CD4-positive, CD25-positive, alpha-beta regulatory T cell (primary cell): Measurements from ENCODE around the gene USP36. TPM values are rescaled to one million over a fixed set of nuclear protein-coding genes. Genes with fewer than 3 reads are reported as not detected.

Source experiments
- ATAC-seq, 2 donors: fragments of 150-1000 bp; cut with Tn5 transposase; one replicate each; pipeline ENCODE4 v1.10.0; 2021; ENCODE audit warnings: low read depth in 2 of 2, moderate number of reproducible peaks in 2 of 2, moderate library complexity in 1 of 2
- DNase-seq, 3 donors: peaks; one replicate each; pipeline versions ENCODE4 v3.0.0 to v3.0.0-alpha.2; 2012 to 2022; ENCODE audit warnings: mixed read lengths in 1 of 3
- H3K27ac ChIP-seq: one replicate; pipeline ENCODE4 v1.7.0; 2013; ENCODE audit warnings: mild to moderate bottlenecking, low read length; ENCODE audit not compliant: insufficient read depth, poor library complexity, severe bottlenecking
- H3K27me3 ChIP-seq: one replicate; pipeline ENCODE4 v1.7.0; 2013; ENCODE audit warnings: low read length; ENCODE audit not compliant: control insufficient read depth, insufficient read depth
- H3K36me3 ChIP-seq: one replicate; pipeline ENCODE4 v1.7.0; 2013; ENCODE audit warnings: mild to moderate bottlenecking, low read length, moderate library complexity; ENCODE audit not compliant: control insufficient read depth, insufficient read depth
- H3K4me1 ChIP-seq: 2 replicates; pipeline ENCODE4 v1.7.0; 2013; ENCODE audit warnings: mild to moderate bottlenecking, low read length; ENCODE audit not compliant: insufficient read depth, control insufficient read depth, poor library complexity, severe bottlenecking
- H3K4me3 ChIP-seq: one replicate; pipeline ENCODE4 v1.7.0; 2013; ENCODE audit warnings: low read depth, mild to moderate bottlenecking, low read length, moderate library complexity
- H3K9me3 ChIP-seq, 2 experiments: 1 replicate in 1 of 2; 2 replicates in 1 of 2; pipeline ENCODE4 v1.7.0; 2013; ENCODE audit warnings: low read length in 2 of 2, mild to moderate bottlenecking in 1 of 2, moderate library complexity in 1 of 2; ENCODE audit not compliant: control insufficient read depth in 2 of 2
- H3K27ac Mint-ChIP-seq, 3 donors: one replicate each; pipeline ENCODE4 v1.8.0; 2020 to 2022; ENCODE audit warnings: mild to moderate bottlenecking in 3 of 3, mixed read lengths in 3 of 3, moderate library complexity in 2 of 3
- H3K27me3 Mint-ChIP-seq: one replicate; pipeline ENCODE4 v1.8.0; 2022; ENCODE audit warnings: mild to moderate bottlenecking, mixed read lengths
- H3K36me3 Mint-ChIP-seq: one replicate; pipeline ENCODE4 v1.8.0; 2020; ENCODE audit warnings: mixed read lengths
- H3K4me1 Mint-ChIP-seq, 4 donors: one replicate each; pipeline ENCODE4 v1.8.0; 2020 to 2022; ENCODE audit warnings: mixed read lengths in 4 of 4, mild to moderate bottlenecking in 1 of 4
- H3K4me3 Mint-ChIP-seq, 4 donors: one replicate each; pipeline ENCODE4 v1.8.0; 2020 to 2022; ENCODE audit warnings: mild to moderate bottlenecking in 4 of 4, mixed read lengths in 4 of 4, moderate library complexity in 3 of 4
- H3K9me3 Mint-ChIP-seq, 7 donors: one replicate each; pipeline ENCODE4 v1.8.0; 2020 to 2022; ENCODE audit warnings: mixed read lengths in 7 of 7, mild to moderate bottlenecking in 3 of 7, moderate library complexity in 2 of 7
- polyA plus RNA-seq, 4 donors: library from polyadenylated mRNA; unstranded; fragments of 300-500 nt; fragmentation: Illumina TruSeq; gene quantifications; one replicate each; pipeline ENCODE4 v1.2.3, GENCODE V29; 2021
- total RNA-seq: library from RNA; stranded (reverse); gene quantifications from one replicate; pipeline ENCODE4 v1.2.3, GENCODE V29; 2022

USP36 gene
- total and polyA plus RNA-seq, 5 donors from 2014 or later: 19.6 to 407 (median 21.3) TPM

GRCh38 chr17:78818932-78819331 is 21.7 kb downstream of the USP36 start:
- Mint-ChIP-seq H3K36me3 (peaks cover 57% of the 10 kb centered on the region), H3K4me1 (peaks cover 14 to 52% (median 31%) of the 10 kb centered on the region in 4 donors), H3K4me3 (peak overlapping the region; percentile 60 to 80 (median 69)), H3K27ac (peak overlapping the region; percentile 91 to 97 (median 96)), H3K27me3 (no peaks in the 10 kb centered on the region), H3K9me3 (peaks cover 0 to 1% (median 0%) of the 10 kb centered on the region in 7 donors)
- peaks cover 40% of the 10 kb centered on the region for H3K4me1 ChIP-seq
- ATAC-seq (peak; percentile 63 to 66), DNase-seq (peak; percentile 40 to 80 (median 76))
- H3K4me3 ChIP-seq: peak overlapping the region; percentile 75
- H3K27me3 ChIP-seq: no peaks in the 10 kb centered on the region
- H3K36me3 ChIP-seq: peaks cover 76% of the 10 kb centered on the region
- H3K27ac ChIP-seq: peak overlapping the region; percentile 73
- H3K9me3 ChIP-seq: no peaks in the 10 kb centered on the region

DNA sequence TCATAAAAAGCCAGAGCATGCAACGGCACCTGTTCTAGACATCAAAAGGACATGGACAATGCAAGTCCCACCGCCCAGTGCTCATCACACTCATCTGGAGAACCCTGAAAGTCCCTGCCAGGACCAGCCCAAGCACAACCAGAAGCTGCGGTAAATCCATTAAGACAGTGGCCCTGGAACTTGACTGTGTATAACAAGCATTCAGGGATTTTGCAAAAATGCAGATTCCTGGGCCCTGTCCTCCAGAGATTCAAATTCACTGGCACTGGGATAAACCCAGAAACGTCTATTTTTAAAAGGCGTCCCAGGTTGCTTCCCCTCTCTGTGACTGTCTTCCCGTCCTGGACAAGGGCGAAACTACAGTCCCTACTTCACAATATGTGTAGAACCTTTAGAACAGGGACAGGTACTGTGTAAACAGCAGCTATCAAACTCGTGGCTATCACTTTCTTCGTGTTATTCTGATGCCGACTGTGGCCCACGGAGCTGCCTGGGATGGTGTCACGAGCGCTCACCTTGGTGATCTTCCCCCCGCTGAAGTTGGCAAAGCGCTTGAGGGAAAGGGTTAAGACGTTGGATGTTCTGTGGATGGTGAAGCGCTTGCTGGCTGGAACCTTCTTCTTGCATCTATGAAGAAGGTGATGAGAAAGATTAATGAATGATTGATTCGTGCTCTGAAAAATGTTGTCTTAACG is 22.3 kb downstream of the USP36 start:
- DNase-seq (no peak), ATAC-seq (no peak)
- Mint-ChIP-seq H3K9me3 (peaks cover 0 to 1% (median 0%) of the 10 kb centered on the region in 7 donors), H3K27me3 (no peaks in the 10 kb centered on the region), H3K36me3 (peaks cover 55% of the 10 kb centered on the region), H3K27ac (peak overlapping the region; percentile 91 to 97 (median 96)), H3K4me1 (peaks cover 14 to 50% (median 30%) of the 10 kb centered on the region in 4 donors), H3K4me3 (peak overlapping the region; percentile 60 to 80 (median 69))
- H3K4me1 ChIP-seq: peaks cover 40% of the 10 kb centered on the region
- H3K27me3 ChIP-seq: no peaks in the 10 kb centered on the region
- H3K4me3 ChIP-seq: peak overlapping the region; percentile 75
- peak overlapping the region; percentile 73 for H3K27ac ChIP-seq
- H3K9me3 ChIP-seq: no peaks in the 10 kb centered on the region
- H3K36me3 ChIP-seq: peaks cover 76% of the 10 kb centered on the region

DNA sequence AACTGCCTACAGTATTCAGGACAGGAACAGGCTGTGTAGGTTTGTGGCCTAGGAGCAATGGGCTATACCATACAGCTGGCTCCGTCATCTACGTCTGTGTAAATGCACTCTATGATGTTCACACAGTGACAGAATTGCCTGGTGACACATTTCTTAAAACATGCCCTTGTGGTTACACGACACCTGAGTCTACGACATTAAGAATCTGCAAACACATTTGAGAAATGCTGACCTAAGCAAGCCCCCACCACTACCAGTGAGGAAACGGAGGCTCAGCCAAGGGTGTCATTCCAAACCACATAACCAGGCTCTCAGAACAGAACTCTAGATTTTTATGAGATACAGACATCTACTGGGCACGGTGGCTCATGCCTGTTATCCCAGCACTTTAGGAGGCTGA is 23.5 kb downstream of the USP36 start:
- peaks cover 40% of the 10 kb centered on the region for H3K4me1 ChIP-seq
- peak; percentile 42 to 69 (median 66) for DNase-seq
- no peaks in the 10 kb centered on the region for H3K9me3 Mint-ChIP-seq
- peak overlapping the region; percentile 73 for H3K27ac ChIP-seq
- no peaks in the 10 kb centered on the region for H3K27me3 ChIP-seq
- H3K4me3 ChIP-seq: peak overlapping the region; percentile 32
- peak; percentile 75 to 77 for ATAC-seq
- no peaks in the 10 kb centered on the region for H3K27me3 Mint-ChIP-seq
- peaks cover 14 to 47% (median 27%) of the 10 kb centered on the region in 4 donors for H3K4me1 Mint-ChIP-seq
- H3K36me3 Mint-ChIP-seq: peaks cover 53% of the 10 kb centered on the region
- no peaks in the 10 kb centered on the region for H3K9me3 ChIP-seq
- H3K4me3 Mint-ChIP-seq: peak overlapping the region; percentile 57 to 86 (median 67)
- peak overlapping the region; percentile 91 to 92 (median 92) for H3K27ac Mint-ChIP-seq
- peaks cover 77% of the 10 kb centered on the region for H3K36me3 ChIP-seq

GRCh38 chr17:78815696-78816095 is 24.9 kb downstream of the USP36 start:
- DNase-seq: no peak
- Histone ChIP-seq H3K27me3 (no peaks in the 10 kb centered on the region), H3K4me3 (no peak overlapping the region), H3K36me3 (peaks cover 81% of the 10 kb centered on the region), H3K4me1 (peaks cover 40% of the 10 kb centered on the region), H3K9me3 (no peaks in the 10 kb centered on the region), H3K27ac (no peak overlapping the region)
- Mint-ChIP-seq H3K4me1 (peaks cover 14 to 44% (median 27%) of the 10 kb centered on the region in 4 donors), H3K4me3 (peak overlapping the region in 2 of 4 donors; percentile 34 to 76), H3K27me3 (no peaks in the 10 kb centered on the region), H3K27ac (peak overlapping the region in 2 of 3 donors; percentile 51 to 91), H3K36me3 (peaks cover 54% of the 10 kb centered on the region), H3K9me3 (no peaks in the 10 kb centered on the region)
- ATAC-seq: no peak

DNA sequence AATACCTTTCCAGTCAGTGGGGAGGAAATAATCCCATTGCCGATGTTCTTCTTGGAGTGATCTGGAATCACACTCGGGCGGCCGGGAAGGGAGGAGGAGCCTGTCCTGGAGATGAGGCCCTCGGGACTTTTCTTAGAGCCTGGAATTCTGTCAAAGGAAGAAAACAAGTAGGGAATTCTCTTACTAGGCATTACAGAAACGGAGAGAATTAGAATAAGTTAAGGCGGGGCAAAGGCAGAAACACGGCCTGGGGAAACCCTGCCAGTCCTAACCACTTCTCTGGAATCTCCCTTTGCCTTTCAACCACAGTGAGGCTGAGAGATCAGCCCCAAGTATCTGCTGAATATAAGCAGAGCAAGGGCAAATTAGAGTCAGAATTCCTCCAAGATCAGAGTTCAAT is 27.8 kb downstream of the USP36 start:
- ATAC-seq: no peak
- Histone ChIP-seq H3K36me3 (peaks cover 84% of the 10 kb centered on the region), H3K9me3 (no peaks in the 10 kb centered on the region), H3K27ac (no peak overlapping the region), H3K4me1 (peaks cover 16% of the 10 kb centered on the region), H3K4me3 (no peak overlapping the region), H3K27me3 (no peaks in the 10 kb centered on the region)
- Mint-ChIP-seq H3K4me3 (no peak overlapping the region), H3K9me3 (no peaks in the 10 kb centered on the region), H3K36me3 (peaks cover 44% of the 10 kb centered on the region), H3K4me1 (peaks cover 5 to 17% (median 12%) of the 10 kb centered on the region in 4 donors), H3K27ac (peak overlapping the region in 1 of 3 donors; percentile 20), H3K27me3 (no peaks in the 10 kb centered on the region)
- no peak for DNase-seq

DNA sequence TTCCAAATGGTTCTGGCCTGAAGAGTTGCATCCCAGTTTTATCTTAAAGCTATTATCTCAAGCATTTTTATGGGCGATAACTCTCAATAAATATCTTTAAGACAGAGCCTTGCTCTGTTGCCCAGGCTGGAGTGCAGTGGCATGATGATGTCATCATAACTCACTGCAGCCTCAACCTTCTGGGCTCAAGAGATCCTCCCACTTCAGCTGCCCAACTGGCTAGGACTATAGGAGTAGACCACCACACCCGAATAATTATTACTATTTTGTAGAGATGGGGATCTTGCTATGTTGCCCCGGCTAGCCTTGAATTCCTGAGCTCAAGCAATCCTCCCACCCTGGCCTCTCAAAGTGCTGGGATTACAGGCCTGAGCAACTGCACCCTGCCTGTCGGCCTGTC is 32.5 kb downstream of the USP36 start:
- Histone ChIP-seq H3K4me1 (peaks cover 28% of the 10 kb centered on the region), H3K4me3 (no peak overlapping the region), H3K36me3 (peaks cover 82% of the 10 kb centered on the region), H3K27me3 (no peaks in the 10 kb centered on the region), H3K9me3 (no peaks in the 10 kb centered on the region), H3K27ac (peak overlapping the region; percentile 2)
- no peak for ATAC-seq
- Mint-ChIP-seq H3K4me3 (no peak overlapping the region), H3K9me3 (no peaks in the 10 kb centered on the region), H3K4me1 (peaks cover 0 to 37% (median 11%) of the 10 kb centered on the region in 4 donors), H3K36me3 (peaks cover 38% of the 10 kb centered on the region), H3K27me3 (no peaks in the 10 kb centered on the region), H3K27ac (peak overlapping the region; percentile 29 to 58 (median 51))
- DNase-seq: no peak

- peaks cover 28% of the 10 kb centered on the region for H3K4me1 ChIP-seq
- Mint-ChIP-seq H3K4me1 (peaks cover 0 to 43% (median 12%) of the 10 kb centered on the region in 4 donors), H3K9me3 (no peaks in the 10 kb centered on the region), H3K4me3 (peak overlapping the region in 3 of 4 donors; percentile 40 to 82 (median 76)), H3K27ac (peak overlapping the region; percentile 75 to 93 (median 75)), H3K36me3 (peaks cover 37% of the 10 kb centered on the region), H3K27me3 (no peaks in the 10 kb centered on the region)
- ATAC-seq (peak; percentile 6 to 12), DNase-seq (peak in 1 of 3 donors; percentile 44)
- H3K9me3 ChIP-seq: no peaks in the 10 kb centered on the region
- H3K27ac ChIP-seq: no peak overlapping the region
- no peak overlapping the region for H3K4me3 ChIP-seq
- H3K27me3 ChIP-seq: no peaks in the 10 kb centered on the region
- H3K36me3 ChIP-seq: peaks cover 80% of the 10 kb centered on the region
These were observed 34.2 kb downstream of the USP36 start for GRCh38 chr17:78806451-78806850.
